NCI-H2029 treated with DMSO at 0.1 percent for 48 hours (cell line): ENCODE data around the gene UBN2.
"Not testable (repeated sequence)": the region's sequence is repeated elsewhere in the genome, so short reads cannot be mapped to it uniquely, and the experiment has no call there.

Experiments
- DNase-seq: peaks from one replicate; lab custom pipeline; 2025; lab: John Stamatoyannopoulos, UW

The UBN2 gene

DNA sequence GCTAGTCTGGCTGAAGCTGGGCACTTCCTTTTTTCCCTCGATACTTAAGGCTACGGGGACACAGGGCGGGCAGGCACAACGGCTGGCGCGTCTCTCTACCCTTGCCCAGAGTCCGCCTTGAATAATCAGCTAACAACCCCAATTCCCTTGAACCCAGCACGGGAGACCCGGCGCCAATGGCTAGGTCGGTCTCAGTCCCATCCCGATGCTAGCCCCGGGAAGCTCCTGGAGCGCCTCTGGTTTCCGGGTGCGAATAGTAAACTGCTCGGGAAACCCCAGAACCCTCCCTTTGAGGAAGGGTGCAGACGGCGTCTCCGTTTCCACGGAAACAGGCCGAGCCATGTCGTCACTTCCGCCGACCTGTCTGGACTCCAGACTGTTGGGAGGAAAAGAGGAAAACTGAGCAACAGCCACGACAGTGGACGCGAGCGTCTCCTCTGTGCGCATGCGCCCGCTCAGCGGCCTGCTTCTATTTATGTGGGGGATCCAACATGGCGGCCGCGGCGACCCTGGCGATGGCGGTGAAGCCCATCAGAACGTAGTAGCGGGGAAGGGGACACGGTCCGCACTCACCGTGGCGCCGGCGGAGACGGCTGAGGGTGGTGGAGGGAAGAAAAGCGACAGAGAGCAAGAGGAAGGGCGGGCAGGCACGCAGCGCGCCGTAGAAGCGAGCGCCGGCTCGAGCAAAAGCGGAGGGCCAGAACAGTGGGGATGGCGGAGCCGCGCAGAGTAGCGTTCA is at the start of gene UBN2:
UBN2 (plus strand) TSS at position 464 of the 739 bp plus-strand sequence; CDS start at position 712, 248 bp downstream.
- peak; percentile 70 for DNase-seq

- DNase-seq, result no peak
Observed at GRCh38 chr7:139181404-139181803, 49.6 kb upstream of the UBN2 start.

DNA sequence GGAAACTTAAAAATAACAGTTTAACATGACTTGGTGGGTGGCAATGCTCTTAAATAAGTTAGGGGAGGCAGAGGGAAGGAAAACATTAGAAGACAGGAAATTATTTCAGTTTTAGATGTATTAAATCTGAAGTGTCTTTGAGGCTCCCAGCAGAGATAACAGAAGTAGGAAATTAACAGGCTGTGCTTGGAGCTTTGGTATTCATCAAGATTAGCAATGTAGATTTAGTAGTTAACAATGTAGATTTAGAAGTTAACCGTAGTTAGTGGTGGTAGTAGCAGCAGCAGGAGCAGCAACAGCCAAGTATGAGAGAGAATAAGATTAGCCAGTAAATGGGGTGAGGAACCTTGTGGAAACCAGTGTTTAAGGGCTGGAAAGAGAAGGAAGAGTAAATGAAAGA is 48.7 kb upstream of the UBN2 start:
- DNase-seq, result no peak

DNA sequence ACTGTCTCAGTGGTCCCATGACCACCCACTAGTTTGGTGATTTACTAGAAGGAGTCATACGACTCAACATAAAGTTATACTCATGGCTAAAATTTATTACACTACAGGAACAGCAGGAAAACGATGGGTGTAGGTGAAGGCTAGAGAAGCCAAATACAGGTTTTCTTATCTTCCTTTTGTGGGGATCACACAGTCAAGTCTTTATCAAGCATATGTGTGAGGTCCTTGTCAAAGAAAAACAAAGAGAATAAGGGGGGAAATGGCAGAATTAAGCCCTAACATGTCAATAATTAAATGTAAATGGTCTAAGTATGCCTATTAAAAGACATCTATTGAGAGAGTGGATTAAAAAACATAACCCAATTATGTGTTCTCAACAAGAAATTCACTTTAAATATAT is 47.8 kb upstream of the UBN2 start:
- DNase-seq, result no peak

- DNase-seq, result no peak
Observed at GRCh38 chr7:139183878-139184338, 47.1 kb upstream of the UBN2 start.

DNA sequence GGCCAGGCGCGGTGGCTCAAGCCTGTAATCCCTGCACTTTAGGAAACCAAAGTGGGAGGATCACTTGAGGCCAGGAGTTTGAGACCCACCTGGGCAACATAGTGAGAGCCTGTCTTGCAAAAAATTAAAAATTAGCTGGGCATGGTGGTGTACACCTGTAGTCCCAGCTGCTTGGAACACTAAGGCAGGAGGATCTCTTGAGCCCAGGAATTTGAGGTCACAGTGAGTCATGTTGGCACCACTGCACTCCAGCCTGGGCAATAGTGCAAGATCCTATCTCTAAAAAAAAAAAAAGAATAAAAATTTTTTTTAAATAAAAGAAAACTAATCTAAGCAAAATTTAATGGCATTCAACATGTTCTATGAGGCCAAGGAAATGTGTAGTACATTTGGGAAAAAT is 44.9 kb upstream of the UBN2 start:
- DNase-seq, result no peak

GRCh38 chr7:139189357-139189756 is 41.7 kb upstream of the UBN2 start:
- DNase-seq, result no peak

DNA sequence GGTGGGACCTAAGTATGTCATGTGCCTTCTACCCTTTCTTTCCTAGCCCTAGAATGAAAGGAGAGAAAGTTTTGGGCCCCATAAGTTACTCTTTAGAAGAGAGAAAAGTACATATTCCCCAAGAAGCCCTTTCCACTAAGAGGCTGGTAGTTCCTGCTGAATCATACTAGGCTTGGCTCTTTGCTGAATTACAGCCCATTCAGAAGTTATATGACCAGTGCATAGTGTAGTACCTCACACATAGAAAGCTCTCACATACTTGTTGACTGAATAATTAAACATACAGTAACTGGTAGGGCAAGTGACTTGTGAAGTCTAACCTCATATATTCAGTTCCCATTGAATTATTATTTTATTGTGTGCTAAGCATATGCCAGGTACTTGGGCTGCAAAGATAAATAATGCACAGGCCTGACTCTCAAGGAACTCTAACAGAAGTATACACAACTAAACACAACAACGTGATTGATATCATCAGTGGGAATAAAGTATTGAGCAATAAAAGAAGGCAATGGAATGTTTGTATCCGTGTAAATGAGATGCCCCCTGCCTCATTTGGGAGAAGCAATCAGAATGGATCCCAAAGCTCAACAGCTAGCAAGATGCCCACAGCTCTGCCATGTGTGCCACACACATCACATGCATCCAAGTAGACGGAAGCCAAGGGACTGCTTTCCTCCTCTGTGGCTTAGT is 38.9 kb upstream of the UBN2 start:
- no peak for DNase-seq

- no peak for DNase-seq
Observed at GRCh38 chr7:139200382-139200781, 30.7 kb upstream of the UBN2 start.

- no peak for DNase-seq
Observed at GRCh38 chr7:139203992-139204391, 27.0 kb upstream of the UBN2 start.

DNA sequence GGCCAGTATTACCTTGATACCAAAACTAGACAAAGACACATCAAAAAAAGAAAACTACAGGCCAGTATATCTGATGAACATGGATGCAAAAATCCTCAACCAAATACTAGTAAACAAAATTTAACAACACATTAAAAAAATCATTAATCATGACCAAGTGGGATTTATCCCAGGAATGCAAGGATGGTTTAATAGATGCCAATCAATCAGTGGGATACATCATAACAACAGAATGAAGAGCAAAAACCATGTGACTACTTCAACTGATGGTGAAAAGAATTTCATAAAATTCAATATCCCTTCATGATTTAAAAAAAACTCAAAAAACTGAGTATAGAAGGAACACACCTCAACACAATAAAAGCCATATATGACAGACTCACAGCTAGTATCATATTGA is 25.2 kb upstream of the UBN2 start:
- no peak for DNase-seq

DNA sequence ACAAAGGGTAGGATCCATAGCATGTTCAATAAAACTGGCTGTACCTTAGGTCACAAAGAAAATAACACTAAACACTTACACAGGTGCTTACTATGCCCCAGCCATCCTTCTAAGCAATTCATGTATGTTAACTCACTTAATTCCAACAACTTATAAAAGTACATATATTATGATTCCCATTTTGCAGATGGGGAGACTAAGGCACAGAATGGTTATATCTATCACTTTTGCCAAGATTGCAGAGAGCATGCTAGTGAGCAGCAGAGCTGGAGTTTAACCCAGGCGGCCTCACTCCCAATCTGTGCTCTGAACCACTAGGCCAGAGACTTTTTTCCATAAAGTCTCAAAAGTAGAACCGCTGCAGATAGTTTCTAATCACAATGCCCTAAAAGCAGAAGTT is 18.9 kb upstream of the UBN2 start:
- DNase-seq, result no peak

GRCh38 chr7:139213489-139213888 is 17.5 kb upstream of the UBN2 start:
- DNase-seq, result not testable (repeated sequence)

- DNase-seq, result no peak
Observed at GRCh38 chr7:139218173-139218572, 12.9 kb upstream of the UBN2 start.

DNA sequence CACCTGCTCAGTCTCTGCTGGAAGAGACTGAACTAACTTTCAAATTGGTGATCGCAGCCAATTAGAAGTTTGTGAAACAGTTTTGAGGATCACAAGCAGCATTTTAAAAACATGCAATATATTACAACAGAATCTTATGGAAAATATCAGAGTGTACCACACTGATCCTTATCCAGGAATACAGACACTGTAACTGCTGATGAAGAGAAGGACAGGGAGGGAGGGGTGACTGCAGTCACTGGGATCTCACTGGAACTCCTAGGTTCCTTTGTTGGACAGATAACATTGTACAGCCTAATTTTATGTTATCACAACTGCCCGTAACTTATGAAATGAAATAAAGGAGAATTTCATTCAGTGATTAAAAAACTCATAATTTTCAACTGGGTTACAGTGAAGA is 6.8 kb upstream of the UBN2 start:
- no peak for DNase-seq

DNA sequence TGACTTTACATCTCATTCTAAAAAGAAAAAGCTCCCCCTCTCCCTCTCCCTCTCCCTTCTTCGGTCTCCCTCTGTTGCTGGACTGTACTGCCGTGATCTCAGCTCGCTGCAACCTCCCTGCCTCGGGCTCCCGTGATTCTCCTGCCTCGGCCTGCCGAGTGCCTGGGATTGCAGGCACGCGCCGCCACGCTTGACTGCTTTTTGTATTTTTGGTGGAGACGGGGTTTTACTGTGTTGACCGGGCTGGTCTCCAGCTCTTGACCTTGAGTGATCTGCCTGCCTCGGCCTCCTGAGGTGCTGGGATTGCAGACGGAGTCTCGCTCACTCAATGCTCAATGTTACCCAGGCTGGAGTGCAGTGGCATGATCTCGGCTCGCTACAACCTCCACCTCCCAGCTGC is 6.2 kb upstream of the UBN2 start:
- DNase-seq, result not testable (repeated sequence)

DNA sequence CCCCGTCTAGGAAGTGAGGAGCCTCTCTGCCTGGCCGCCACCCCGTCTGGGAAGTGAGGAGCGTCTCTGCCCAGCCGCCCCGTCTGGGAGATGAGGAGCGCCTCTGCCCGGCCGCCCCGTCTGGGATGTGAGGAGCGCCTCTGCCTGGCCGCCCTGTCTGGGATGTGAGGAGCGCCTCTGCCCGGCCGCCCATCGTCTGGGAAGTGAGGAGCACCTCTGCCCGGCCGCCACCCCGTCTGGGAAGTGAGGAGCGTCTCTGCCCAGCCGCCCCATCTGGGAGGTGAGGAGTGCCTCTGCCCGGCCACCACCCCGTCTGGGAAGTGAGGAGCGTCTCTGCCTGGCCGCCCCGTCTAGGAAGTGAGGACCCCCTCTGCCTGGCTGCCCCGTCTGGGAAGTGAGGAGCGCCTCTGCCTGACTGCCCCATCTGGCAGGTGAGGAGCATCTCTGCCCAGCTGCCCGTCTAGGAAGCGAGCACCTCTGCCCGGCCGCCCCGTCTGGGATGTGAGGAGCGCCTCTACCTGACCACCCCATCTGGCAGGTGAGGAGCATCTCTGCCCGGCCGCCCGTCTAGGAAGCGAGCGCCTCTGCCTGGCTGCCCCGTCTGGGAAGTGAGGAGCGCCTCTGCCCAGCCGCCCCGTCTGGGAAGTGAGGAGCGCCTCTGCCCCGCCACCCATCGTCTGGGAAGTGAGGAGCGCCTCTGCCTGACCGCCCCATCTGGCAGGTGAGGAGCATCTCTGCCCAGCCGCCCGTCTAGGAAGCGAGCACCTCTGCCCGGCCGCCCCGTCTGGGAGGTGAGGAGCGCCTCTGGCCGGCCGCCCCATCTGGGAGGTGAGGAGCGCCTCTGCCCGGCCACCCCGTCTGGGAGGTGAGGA is 5.5 kb upstream of the UBN2 start:
- not testable (repeated sequence) for DNase-seq

GRCh38 chr7:139226158-139226515 is 4.9 kb upstream of the UBN2 start:
- DNase-seq, result not testable (repeated sequence)

DNA sequence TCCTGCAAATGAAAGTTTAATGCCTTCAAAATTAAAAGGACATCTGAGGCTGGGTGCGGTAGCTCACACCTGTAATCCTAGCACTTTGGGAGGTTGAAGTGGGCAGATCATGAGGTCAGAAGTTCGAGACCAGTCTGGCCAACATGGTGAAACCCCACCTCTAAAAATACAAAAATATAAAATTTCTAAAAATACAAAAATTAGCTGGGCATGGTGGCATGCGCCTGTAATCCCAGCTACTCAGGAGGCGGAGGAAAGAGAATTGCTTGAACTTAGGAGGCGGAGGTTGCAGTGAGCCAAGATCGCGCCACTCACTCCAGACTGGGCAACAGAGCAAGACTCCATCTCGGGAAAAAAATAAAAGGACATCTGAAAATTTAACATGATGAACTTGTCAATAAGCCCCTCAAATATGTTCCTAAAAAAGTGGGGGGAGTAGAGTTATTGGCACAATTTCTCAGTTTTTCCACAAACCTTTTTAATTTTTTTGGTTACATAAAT is 4.0 kb upstream of the UBN2 start:
- not testable (repeated sequence) for DNase-seq

DNA sequence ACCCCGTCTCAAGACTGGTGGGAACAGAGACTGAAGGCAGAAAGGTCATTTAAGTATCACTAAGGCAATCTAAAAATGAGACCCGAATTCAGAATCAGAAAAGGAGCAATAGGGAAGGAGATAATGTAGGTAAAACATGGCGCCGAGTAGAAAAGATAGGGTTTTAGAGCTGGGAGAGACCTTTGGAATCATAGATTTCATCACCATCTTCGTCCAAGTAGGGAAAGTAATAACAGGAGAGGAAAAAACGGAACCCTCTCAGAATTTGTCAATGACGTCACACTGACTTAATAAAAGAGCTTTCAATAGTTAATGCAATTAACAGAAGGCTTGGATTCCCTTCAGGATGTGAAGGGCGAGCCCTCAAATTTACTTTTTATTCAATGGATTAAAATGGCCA is 1.0 kb upstream of the UBN2 start:
- no peak for DNase-seq

GRCh38 chr7:139230484-139230773 is 608 bp upstream of the UBN2 start:
- no peak for DNase-seq

DNA sequence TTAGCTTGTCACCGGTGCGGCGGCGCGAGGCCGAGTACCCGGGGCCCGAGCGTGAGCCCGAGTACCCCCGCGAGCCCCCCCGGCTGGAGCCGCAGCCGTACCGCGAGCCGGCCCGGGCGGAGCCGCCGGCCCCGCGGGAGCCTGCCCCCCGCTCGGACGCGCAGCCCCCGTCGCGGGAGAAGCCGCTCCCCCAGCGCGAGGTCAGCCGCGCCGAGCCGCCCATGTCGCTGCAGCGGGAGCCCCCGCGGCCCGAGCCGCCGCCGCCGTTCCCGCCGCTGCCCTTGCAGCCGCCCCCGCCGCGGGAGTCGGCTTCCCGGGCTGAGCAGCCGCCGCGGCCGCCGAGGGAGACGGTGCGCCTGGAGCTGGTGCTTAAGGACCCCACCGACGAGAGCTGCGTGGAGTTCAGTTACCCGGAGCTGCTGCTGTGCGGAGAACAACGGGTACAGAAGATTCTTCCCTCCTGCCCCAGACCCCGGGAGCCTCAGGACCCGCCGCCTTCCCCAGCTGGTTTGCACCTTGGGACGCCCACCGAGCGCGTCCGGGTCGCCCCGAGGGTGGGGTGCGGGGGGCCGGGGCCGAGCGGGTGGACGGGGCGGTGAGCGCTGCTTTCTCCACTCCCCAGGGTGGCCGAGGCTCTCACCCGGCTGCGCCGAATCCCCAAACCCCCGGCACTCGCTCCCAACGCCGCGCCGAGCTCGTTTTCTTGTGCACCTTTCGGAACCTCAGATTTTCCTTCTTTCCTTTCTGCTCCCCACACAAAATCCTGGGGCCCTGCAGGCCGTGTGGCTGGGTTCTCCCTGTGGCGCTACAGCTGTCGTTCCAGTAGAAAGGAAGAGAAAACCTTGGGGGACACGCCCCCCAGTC is 708 bp downstream of the UBN2 start:
- no peak for DNase-seq
